Transverse colon (tissue), 4 donors: ENCODE data around the gene ARID3A. TPM values are rescaled to one million over a fixed set of nuclear protein-coding genes. Genes with fewer than 3 reads are reported as not detected.

Source experiments
- DNase-seq: peaks from one replicate; pipeline ENCODE4 v3.0.0-alpha.2; 2019
- H3K27ac ChIP-seq, 4 donors: fragments of 200-600 bp; sonication (generic); 2 replicates each; pipeline ENCODE4 v1.5.1; 2016 to 2018; ENCODE audit warnings: inconsistent platforms in 4 of 4
- H3K27me3 ChIP-seq: fragments of 200-600 bp; sonication (generic); 2 replicates; pipeline ENCODE4 v1.5.1; 2017; ENCODE audit warnings: inconsistent platforms
- H3K36me3 ChIP-seq, 4 donors: fragments of 200-600 bp; sonication (generic); 2 replicates each; pipeline ENCODE4 v1.5.1; 2017 to 2019; ENCODE audit warnings: inconsistent platforms in 4 of 4
- H3K4me1 ChIP-seq, 4 donors: fragments of 200-600 bp; sonication (generic); 2 replicates each; pipeline ENCODE4 v1.5.1; 2017 to 2020; ENCODE audit warnings: inconsistent platforms in 4 of 4
- H3K4me3 ChIP-seq, 4 donors: fragments of 200-600 bp; sonication (generic); 1 replicate in 1 of 4; 2 replicates in 3 of 4; pipeline versions ENCODE4 v1.5.1 to v1.6.1; 2017 to 2019; ENCODE audit warnings: inconsistent platforms in 4 of 4
- H3K9me3 ChIP-seq, 2 donors: fragments of 200-600 bp; sonication (generic); 2 replicates each; pipeline ENCODE4 v1.5.1; 2017 to 2019; ENCODE audit warnings: inconsistent platforms in 2 of 2
- EP300 ChIP-seq: sonication (generic); formaldehyde crosslinking; IDR thresholded peaks from one replicate; pipeline ENCODE4 v1.6.1; 2017; ENCODE audit warnings: antibody characterized with exemption, low read depth
- POLR2A ChIP-seq: fragments of 450-650 bp; IDR thresholded peaks from one replicate; pipeline ENCODE4 v1.6.1; 2016; ENCODE audit warnings: antibody characterized with exemption, mild to moderate bottlenecking, moderate library complexity
- POLR2AphosphoS5 ChIP-seq, 3 donors: sonication (generic); formaldehyde crosslinking; IDR thresholded peaks; one replicate each; pipeline ENCODE4 v1.6.1; 2016; ENCODE audit warnings: antibody characterized with exemption in 3 of 3
- WGBS, 2 donors: methylation state at CpG; one replicate each; pipeline ENCODE4 v1.1.5; 2018; ENCODE audit warnings: low coverage in 1 of 2; 5-methylcytosine and 5-hydroxymethylcytosine counted together
- in situ Hi-C, 4 donors: fragments of 200-750 bp; cut with MboI; loops; one replicate each; pipeline versions ENCODE4 v1.15.0 to v1.15.1; 2017; ENCODE audit warnings: low sequenced_read_pairs in 3 of 4, low pct_ligation_motif_present in 1 of 4, low pct_unique_long_range_greater_than_20kb in 1 of 4
- intact Hi-C: fragments of 100-400 bp; cut with DNase I; formaldehyde crosslinking; loops from one replicate; pipeline ENCODE4 v1.15.1; 2023; ENCODE audit warnings: low total_unique reads
- total RNA-seq, 4 donors: library from RNA; depleted of rRNA; stranded (reverse); fragments of >200 nt; gene quantifications; one replicate each; pipeline ENCODE4 v1.1.0, GENCODE V29; 2016
- TF ChIP-seq, protein P1 (sequence below), 5 experiments: fragments of 200-600 bp in 3 of 5; fragments of 450-650 bp in 2 of 5; sonication (generic) in 3 of 5; IDR thresholded peaks; 1 replicate in 2 of 5; 2 replicates in 3 of 5; pipeline ENCODE4 v1.5.1; 2016 to 2017; ENCODE audit warnings: antibody characterized with exemption in 5 of 5, inconsistent platforms in 3 of 5, mild to moderate bottlenecking in 2 of 5, moderate library complexity in 1 of 5

ARID3A gene
- total RNA-seq, 4 donors from 2014 or later = 2.2 to 8.7 (median 4.3) TPM

DNA sequence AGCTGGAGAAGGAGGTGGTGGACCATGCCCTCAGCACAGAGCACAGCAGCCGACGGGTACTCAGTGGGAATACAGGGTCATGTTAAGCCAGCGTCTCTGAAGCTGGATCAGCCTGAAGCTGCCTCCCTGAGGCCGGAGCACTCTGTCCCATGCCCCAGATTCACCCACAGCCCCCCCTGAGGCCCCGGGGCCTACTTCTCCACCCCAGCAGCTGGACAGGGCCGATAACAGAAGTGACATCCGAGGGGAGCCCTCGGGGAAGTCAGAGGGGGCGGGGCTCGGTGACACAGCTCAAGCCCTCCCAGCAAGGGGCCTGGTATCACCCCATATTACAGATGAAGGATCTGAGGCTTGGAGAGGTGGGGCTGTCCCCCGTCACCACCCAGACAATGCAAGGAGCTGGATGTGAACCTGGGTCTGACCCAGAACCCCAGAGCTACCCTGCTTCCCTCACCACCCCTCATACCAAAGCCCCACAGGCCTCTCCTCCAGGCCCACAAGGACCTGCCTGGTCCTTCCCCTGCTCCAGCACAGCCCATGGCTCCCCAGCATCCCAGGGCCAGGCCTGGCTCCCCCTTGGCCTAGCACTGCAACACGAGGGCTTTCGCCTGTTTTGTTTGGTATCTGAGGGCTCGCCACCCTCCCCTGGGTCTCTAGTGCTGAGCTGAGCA lies 18.5 kb upstream of the ARID3A start:
- peak overlapping the region in 2 of 4 donors; percentile 92 to 96 for H3K27ac ChIP-seq
- in situ Hi-C loops (no loop called here), intact Hi-C loops (no loop called here)
- no peak for TF ChIP-seq POLR2A
- TF ChIP-seq EP300 = no peak
- no peak for TF ChIP-seq POLR2AphosphoS5 (IDR thresholded peaks at IDR 0.05)
- TF ChIP-seq, protein P1, sequence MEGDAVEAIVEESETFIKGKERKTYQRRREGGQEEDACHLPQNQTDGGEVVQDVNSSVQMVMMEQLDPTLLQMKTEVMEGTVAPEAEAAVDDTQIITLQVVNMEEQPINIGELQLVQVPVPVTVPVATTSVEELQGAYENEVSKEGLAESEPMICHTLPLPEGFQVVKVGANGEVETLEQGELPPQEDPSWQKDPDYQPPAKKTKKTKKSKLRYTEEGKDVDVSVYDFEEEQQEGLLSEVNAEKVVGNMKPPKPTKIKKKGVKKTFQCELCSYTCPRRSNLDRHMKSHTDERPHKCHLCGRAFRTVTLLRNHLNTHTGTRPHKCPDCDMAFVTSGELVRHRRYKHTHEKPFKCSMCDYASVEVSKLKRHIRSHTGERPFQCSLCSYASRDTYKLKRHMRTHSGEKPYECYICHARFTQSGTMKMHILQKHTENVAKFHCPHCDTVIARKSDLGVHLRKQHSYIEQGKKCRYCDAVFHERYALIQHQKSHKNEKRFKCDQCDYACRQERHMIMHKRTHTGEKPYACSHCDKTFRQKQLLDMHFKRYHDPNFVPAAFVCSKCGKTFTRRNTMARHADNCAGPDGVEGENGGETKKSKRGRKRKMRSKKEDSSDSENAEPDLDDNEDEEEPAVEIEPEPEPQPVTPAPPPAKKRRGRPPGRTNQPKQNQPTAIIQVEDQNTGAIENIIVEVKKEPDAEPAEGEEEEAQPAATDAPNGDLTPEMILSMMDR (IDR thresholded peaks at IDR 0.05) = no peak
- no peak overlapping the region for H3K4me3 ChIP-seq
- no peak for DNase-seq
- peaks cover 9 to 35% (median 20%) of the 10 kb centered on the region in 4 donors for H3K4me1 ChIP-seq
- H3K9me3 ChIP-seq = no peaks in the 10 kb centered on the region
- H3K36me3 ChIP-seq = no peaks in the 10 kb centered on the region
- 70% methylated on average over 14 of the region's 14 CpGs; no CpG with 5 or more reads in 1 of the 2 donors for WGBS, 2 donors
- no peaks in the 10 kb centered on the region for H3K27me3 ChIP-seq

DNA sequence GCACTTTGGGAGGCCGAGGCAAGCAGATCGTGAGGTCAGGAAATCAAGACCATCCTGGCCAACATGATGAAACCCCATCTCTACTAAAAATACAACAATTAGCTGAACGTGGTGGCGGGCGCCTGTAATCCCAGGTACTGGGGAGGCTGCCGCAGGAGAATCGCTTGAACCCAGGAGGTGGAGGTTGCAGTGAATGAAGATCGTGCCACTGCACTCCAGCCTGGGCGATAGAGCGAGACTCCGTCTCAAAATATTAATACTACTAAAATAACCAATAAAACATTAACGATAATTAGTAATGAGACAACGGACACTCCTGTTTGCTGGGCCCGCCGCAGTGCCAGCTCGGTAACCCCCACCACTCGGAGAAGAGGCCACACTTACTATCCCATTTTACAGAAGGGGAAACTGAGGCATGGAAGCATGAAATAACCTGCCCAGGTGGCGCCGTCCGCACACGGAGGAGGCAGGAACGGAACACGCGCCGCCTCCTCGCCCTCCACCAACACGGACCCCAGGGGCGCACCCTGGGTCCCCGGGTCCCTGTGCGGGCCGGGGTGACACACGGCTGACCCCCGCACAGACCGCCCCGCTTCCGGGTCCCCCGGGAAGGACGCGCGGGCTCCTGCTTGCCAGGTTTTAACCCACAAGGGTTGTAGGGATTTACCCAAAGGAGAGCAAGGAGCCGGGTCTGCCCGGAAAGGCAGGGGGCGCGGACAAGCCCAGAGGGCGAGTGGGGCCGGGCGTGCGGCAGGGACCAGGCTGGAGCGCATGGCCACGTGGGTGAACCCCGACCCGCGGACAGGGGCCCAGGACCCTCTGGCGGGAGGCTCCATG lies 14.4 kb upstream of the ARID3A start:
- no peak for DNase-seq
- Histone ChIP-seq H3K27ac (peak overlapping the region in 3 of 4 donors; percentile 13 to 100 (median 25)), H3K27me3 (peaks cover 4% of the 10 kb centered on the region), H3K9me3 (no peaks in the 10 kb centered on the region), H3K36me3 (no peaks in the 10 kb centered on the region), H3K4me3 (peak overlapping the region in 1 of 4 donors; percentile 13), H3K4me1 (peaks cover 9 to 42% (median 27%) of the 10 kb centered on the region in 4 donors)
- TF ChIP-seq EP300 = no peak
- TF ChIP-seq, protein P1 (IDR thresholded peaks at IDR 0.05) = no peak
- no peak for TF ChIP-seq POLR2A
- no peak for TF ChIP-seq POLR2AphosphoS5 (IDR thresholded peaks at IDR 0.05)
- WGBS, 2 donors = 93 to 96% methylated on average over 13 to 46 of the region's 54 CpGs
- intact Hi-C loops = loop anchor here (5.0 to 10.0 kb wide), 2 partner anchors 139 to 283 kb away; no protein-coding TSS in a partner anchor
- in situ Hi-C loops = no loop called here

DNA sequence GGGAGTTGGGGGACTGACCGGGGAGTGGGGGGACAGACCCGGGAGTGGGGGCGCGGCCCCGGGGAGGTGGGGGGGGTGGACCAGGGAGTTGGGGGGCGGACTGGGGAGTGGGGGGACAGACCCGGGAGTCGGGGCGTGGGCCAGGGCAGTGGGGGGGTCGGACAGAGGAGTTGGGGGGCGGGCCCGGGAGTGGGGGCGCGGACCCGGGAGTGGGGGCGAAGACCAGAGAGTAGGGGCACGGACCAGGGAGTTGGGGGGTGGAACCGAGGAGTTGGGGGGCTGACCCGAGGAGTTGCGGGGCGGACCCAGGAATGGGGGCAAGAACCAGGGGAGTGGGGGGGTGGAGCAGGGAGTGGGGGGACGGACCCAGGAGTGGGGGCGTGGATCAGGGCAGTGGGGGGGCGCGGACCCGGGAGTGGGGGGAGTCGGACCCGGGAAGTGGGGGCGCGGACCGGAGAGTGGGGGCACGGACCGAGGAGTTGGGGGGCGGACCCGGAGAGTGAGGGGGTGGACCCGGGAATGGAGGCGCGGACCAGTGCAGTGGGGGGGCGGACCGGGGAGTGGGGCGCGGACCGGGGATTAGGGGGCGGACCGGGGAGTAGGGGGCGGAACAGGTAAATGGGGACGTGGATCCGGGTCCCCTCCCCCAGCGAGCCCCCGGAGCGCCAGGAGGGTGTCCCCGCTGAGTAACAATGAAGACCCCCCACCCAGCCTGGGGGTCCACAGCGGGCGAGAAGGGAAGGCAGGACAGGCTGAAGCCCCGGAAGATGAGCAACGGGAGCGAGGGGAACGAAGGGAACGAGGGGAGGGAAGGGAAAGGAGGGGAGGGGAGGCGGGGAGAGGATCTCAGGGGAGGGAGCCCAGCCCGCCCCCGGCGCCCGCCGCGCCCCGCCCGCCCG lies 13.4 kb upstream of the ARID3A start:
- no peak for DNase-seq
- no peaks in the 10 kb centered on the region for H3K36me3 ChIP-seq
- peaks cover 15 to 50% (median 34%) of the 10 kb centered on the region in 4 donors for H3K4me1 ChIP-seq
- H3K4me3 ChIP-seq = peak overlapping the region; percentile 89 to 99 (median 94)
- no peaks in the 10 kb centered on the region for H3K9me3 ChIP-seq
- 0 to 2% methylated on average over 6 to 21 of the region's 69 CpGs for WGBS, 2 donors
- TF ChIP-seq POLR2AphosphoS5 (IDR thresholded peaks at IDR 0.05) = no peak
- peaks cover 14% of the 10 kb centered on the region for H3K27me3 ChIP-seq
- intact Hi-C loops = loop anchor here (5.0 to 10.0 kb wide), 2 partner anchors 140 to 282 kb away; no protein-coding TSS in a partner anchor
- peak overlapping the region; percentile 90 to 100 (median 95) for H3K27ac ChIP-seq
- in situ Hi-C loops = no loop called here

DNA sequence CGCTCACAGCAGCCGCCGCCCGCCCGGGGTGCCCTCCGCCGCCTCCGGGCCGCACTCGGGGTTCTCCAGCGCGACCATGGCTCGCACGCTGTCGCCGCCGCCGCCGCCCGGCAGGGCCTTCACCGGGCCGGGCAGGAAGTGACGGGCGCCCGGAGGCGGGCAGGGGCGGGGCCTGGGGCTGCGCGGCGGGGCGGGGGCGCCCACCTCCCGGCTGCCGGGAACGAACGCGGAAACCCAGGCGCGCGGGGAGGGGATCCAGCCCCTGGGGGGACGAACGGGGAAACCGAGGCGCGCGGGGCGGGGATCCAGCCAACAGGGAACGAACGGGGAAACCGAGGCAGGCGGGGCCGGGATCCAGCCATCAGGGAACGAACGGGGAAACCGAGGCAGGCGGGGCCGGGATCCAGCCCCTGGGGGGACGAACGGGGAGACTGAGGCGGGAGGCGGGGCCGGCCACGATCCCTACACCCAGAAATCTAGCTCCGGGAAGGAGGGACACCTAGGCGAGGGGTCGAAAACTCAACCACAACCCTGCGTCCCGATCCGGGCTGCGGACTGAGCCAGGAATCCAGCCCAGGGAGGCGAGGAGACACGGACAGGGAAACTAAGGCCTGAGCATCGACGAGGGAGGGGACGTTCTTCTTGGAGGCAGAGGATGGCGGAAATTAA lies 12.6 kb upstream of the ARID3A start, which contains the start of gene R3HDM4:
Gene R3HDM4 (minus strand): TSS at position 140 of the 669 bp plus-strand sequence. CDS start 62 bp downstream, at position 78.
- peaks cover 22 to 56% (median 42%) of the 10 kb centered on the region in 4 donors for H3K4me1 ChIP-seq
- no peaks in the 10 kb centered on the region for H3K9me3 ChIP-seq
- H3K4me3 ChIP-seq = peak within 1 kb of the TSS; percentile 89 to 99 (median 94)
- no peaks in the 10 kb centered on the region for H3K36me3 ChIP-seq
- H3K27me3 ChIP-seq = peaks cover 22% of the 10 kb centered on the region
- TF ChIP-seq, protein P1 (IDR thresholded peaks at IDR 0.05) = no peak
- peak; percentile 54 for TF ChIP-seq POLR2A
- TF ChIP-seq POLR2AphosphoS5 (IDR thresholded peaks at IDR 0.05) = peak; percentile 68 to 90 (median 89)
- intact Hi-C loops (loop anchor here (5.0 to 10.0 kb wide), 2 partner anchors 141 to 282 kb away; no protein-coding TSS in a partner anchor), in situ Hi-C loops (no loop called here)
- peak; percentile 89 for DNase-seq
- H3K27ac ChIP-seq = peak within 1 kb of the TSS; percentile 90 to 100 (median 95)
- WGBS, 2 donors = 2% methylated on average over 33 of the region's 76 CpGs; no CpG with 5 or more reads in 1 of the 2 donors
